ENCODE data around the gene PKN1.
"Not testable (repeated sequence)": the region's sequence is repeated elsewhere in the genome, so short reads cannot be mapped to it uniquely, and the experiment has no call there.

- TF ChIP-seq CTCF (conservative IDR thresholded peaks at IDR 0.05 in 1 of 2, IDR thresholded peaks at IDR 0.05 in 1 of 2; ENCODE audit: extremely low read depth in 1 of 2, insufficient read depth in 1 of 2, low read depth in 1 of 2, low read length in 2 of 2); EZH2 (IDR thresholded peaks at IDR 0.05; ENCODE audit: borderline replicate concordance, low read length): not testable (repeated sequence)
Observed at GRCh38 chr19:14396730-14397129, 36.4 kb upstream of the PKN1 start.
